Astrocyte (in vitro differentiated cells and primary cell): ENCODE measurements around the gene PGS1.

ENCODE experiments used
- EZH2 ChIP-seq: IDR thresholded peaks from 2 replicates; pipeline ENCODE4 v1.6.1; 2012; ENCODE audit warnings: mild to moderate bottlenecking, low read length, inconsistent platforms; ENCODE audit not compliant: insufficient read depth
- TF ChIP-seq, protein P1 (sequence below): IDR thresholded peaks from 2 replicates; pipeline ENCODE4 v1.5.1; 2011; ENCODE audit warnings: low read depth, mild to moderate bottlenecking, inconsistent platforms, low read length, moderate library complexity; ENCODE audit not compliant: insufficient read depth

DNA sequence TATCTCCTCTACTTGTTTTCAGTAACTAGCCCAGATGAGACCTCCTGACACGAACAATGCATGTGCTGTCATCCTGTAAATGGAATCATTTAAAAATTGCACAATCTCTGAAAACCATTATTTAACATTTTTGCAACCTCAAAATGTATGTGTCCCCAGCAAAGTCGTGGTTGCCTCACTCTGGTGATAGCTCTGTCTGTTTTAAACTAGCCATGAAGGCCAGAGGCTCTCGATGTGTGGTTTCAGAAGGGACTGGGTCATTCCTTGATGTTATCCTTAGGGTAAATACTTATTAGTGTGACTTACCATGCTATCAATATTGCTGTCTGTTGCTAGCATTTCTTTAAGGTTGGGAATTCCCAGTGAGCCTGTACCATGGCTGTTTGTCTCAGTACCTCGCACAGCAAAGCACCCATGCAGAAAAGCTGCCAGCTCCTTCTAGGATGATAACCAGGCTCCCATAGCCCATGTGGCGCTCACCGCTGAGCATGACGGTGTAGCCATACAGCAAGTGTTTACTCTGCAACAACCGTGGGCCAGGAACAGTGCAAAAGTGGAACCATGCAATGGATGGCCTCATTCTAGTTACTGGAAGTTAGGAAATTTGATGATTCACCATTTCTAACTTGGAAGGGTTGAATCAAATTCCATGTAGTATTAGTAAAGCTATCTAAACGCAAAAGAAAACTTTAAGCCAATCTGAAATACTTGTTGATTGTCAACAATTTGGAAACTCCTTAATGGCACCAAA, 2.9 kb upstream of the PGS1 start:
- TF ChIP-seq, protein P1, sequence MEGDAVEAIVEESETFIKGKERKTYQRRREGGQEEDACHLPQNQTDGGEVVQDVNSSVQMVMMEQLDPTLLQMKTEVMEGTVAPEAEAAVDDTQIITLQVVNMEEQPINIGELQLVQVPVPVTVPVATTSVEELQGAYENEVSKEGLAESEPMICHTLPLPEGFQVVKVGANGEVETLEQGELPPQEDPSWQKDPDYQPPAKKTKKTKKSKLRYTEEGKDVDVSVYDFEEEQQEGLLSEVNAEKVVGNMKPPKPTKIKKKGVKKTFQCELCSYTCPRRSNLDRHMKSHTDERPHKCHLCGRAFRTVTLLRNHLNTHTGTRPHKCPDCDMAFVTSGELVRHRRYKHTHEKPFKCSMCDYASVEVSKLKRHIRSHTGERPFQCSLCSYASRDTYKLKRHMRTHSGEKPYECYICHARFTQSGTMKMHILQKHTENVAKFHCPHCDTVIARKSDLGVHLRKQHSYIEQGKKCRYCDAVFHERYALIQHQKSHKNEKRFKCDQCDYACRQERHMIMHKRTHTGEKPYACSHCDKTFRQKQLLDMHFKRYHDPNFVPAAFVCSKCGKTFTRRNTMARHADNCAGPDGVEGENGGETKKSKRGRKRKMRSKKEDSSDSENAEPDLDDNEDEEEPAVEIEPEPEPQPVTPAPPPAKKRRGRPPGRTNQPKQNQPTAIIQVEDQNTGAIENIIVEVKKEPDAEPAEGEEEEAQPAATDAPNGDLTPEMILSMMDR = no peak
- no peak for TF ChIP-seq EZH2
